Prostate gland (tissue), 2 donors: Measurements from ENCODE around the gene TMTC2. TPM values are rescaled to one million over a fixed set of nuclear protein-coding genes. Genes with fewer than 3 reads are reported as not detected.

Experiments used
- DNase-seq: peaks from one replicate; pipeline ENCODE4 v3.0.0-alpha.2; 2019; ENCODE audit warnings: low spot score
- H3K27ac ChIP-seq, 2 donors: fragments of 200-600 bp; sonication (generic); 2 replicates each; pipeline ENCODE4 v1.5.1; 2017 to 2019
- H3K27me3 ChIP-seq: fragments of 200-600 bp; sonication (generic); replicated peaks from 2 replicates; pipeline ENCODE4 v1.5.1; 2019; ENCODE audit not compliant: insufficient read depth
- H3K36me3 ChIP-seq, 2 donors: fragments of 200-600 bp; sonication (generic); 1 replicate in 1 of 2; 2 replicates in 1 of 2; pipeline versions ENCODE4 v1.5.1 to v1.8.1; 2017 to 2019
- H3K4me1 ChIP-seq: fragments of 200-600 bp; sonication (generic); replicated peaks from 2 replicates; pipeline ENCODE4 v1.5.1; 2019
- H3K4me3 ChIP-seq, 2 donors: fragments of 200-600 bp; sonication (generic); 2 replicates each; pipeline ENCODE4 v1.5.1; 2017 to 2019
- H3K9me3 ChIP-seq: fragments of 200-600 bp; sonication (generic); 2 replicates; pipeline ENCODE4 v1.5.1; 2017
- POLR2A ChIP-seq: fragments of 450-650 bp; IDR thresholded peaks from one replicate; pipeline ENCODE4 v1.6.1; 2016; ENCODE audit warnings: antibody characterized with exemption, mild to moderate bottlenecking
- POLR2AphosphoS5 ChIP-seq: sonication (generic); formaldehyde crosslinking; IDR thresholded peaks from one replicate; pipeline ENCODE4 v1.6.1; 2017; ENCODE audit warnings: antibody characterized with exemption
- WGBS: methylation state at CpG from one replicate; pipeline ENCODE4 v1.1.5; 2018; 5-methylcytosine and 5-hydroxymethylcytosine counted together
- intact Hi-C: fragments of 100-400 bp; cut with DNase I; formaldehyde crosslinking; loops from one replicate; pipeline ENCODE4 v1.14.2; 2022
- total RNA-seq, 2 donors: library from RNA; depleted of rRNA; stranded (reverse); fragments of >200 nt; gene quantifications; one replicate each; pipeline ENCODE4 v1.1.0, GENCODE V29; 2016
- TF ChIP-seq, protein P1 (sequence below), 4 experiments: fragments of 200-600 bp in 2 of 4; fragments of 450-650 bp in 2 of 4; sonication (generic) in 2 of 4; IDR thresholded peaks; 1 replicate in 3 of 4; 2 replicates in 1 of 4; pipeline ENCODE4 v1.5.1; 2016 to 2019; ENCODE audit warnings: antibody characterized with exemption in 4 of 4, mild to moderate bottlenecking in 2 of 4, moderate library complexity in 2 of 4

TMTC2 gene
- total RNA-seq, 2 donors from 2014 or later, result 19.0 to 30.7 TPM

DNA sequence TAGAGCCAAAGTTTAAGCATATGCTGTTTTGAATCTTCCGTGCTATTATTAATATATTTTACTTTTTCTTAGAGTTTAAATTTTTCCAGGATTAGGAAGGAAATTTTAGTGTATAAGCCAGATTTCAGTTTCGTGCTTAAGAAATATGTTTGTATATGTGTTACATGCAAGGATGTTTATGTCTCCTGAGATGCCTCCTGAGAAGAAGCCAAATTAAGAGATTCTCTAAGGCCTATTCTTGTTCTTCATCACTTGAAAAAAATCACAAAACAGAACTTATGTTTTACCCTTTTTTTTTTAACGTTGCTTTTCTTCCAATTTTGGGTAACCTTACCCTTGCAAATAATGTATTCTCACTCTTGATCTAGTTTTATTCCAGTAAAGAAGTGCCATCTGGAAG lies 412.7 kb downstream of the TMTC2 start:
- TF ChIP-seq, protein P1, sequence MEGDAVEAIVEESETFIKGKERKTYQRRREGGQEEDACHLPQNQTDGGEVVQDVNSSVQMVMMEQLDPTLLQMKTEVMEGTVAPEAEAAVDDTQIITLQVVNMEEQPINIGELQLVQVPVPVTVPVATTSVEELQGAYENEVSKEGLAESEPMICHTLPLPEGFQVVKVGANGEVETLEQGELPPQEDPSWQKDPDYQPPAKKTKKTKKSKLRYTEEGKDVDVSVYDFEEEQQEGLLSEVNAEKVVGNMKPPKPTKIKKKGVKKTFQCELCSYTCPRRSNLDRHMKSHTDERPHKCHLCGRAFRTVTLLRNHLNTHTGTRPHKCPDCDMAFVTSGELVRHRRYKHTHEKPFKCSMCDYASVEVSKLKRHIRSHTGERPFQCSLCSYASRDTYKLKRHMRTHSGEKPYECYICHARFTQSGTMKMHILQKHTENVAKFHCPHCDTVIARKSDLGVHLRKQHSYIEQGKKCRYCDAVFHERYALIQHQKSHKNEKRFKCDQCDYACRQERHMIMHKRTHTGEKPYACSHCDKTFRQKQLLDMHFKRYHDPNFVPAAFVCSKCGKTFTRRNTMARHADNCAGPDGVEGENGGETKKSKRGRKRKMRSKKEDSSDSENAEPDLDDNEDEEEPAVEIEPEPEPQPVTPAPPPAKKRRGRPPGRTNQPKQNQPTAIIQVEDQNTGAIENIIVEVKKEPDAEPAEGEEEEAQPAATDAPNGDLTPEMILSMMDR (IDR thresholded peaks at IDR 0.05), result no peak
- TF ChIP-seq POLR2AphosphoS5, result no peak
- no peak for TF ChIP-seq POLR2A
- Histone ChIP-seq H3K36me3 (no peaks in the 10 kb centered on the region), H3K27ac (no peak overlapping the region), H3K4me3 (no peak overlapping the region), H3K4me1 (no peaks in the 10 kb centered on the region), H3K27me3 (no peaks in the 10 kb centered on the region), H3K9me3 (no peaks in the 10 kb centered on the region)
- no peak for DNase-seq
- intact Hi-C loops, result no loop called here
- 90% methylated on average over 3 of the region's 3 CpGs for WGBS

DNA sequence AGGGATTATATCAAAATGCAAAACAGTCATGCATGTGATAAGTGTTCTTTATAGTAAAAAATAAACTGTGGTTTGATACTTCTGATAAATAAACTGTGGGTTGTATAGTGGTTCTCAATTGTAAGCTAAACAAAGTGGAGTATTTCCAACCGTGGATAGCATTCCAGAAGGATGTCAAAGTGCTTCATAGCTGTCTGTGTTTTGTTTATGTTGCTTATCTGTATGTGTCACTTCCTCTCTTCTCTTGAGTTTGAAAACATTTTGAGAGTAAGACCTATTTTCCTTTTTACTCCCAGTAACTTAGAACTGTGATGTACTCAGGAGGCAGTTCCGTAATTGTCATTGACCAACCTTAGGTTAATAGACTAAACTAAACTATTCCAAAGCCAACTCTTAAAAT lies 415.8 kb downstream of the TMTC2 start:
- WGBS, result 65% methylated on average over 2 of the region's 2 CpGs
- intact Hi-C loops, result no loop called here
- Histone ChIP-seq H3K9me3 (no peaks in the 10 kb centered on the region), H3K36me3 (no peaks in the 10 kb centered on the region), H3K4me3 (no peak overlapping the region), H3K27ac (no peak overlapping the region), H3K4me1 (no peaks in the 10 kb centered on the region), H3K27me3 (no peaks in the 10 kb centered on the region)
- no peak for DNase-seq
- TF ChIP-seq POLR2A (no peak), POLR2AphosphoS5 (no peak)
- TF ChIP-seq, protein P1 (IDR thresholded peaks at IDR 0.05), result no peak

DNA sequence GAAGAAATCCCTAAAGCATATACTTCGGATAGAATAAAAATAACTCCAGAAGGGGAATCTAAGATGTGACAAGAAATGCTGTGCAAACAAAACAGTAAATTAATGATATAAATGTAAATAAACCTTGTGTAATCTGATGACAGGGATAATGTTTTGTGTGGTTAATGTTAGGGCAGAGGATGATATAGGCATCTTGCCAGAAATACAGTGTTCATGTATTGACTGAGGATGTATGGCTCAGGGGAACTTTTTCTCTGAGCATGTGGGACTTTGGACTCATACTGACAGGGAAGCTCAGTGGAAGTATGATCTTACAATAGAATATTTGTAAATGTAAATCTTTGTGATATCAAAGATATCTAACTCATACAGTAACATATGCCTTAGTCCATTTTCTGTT lies 420.2 kb downstream of the TMTC2 start:
- no peaks in the 10 kb centered on the region for H3K36me3 ChIP-seq
- no peaks in the 10 kb centered on the region for H3K9me3 ChIP-seq
- no peaks in the 10 kb centered on the region for H3K27me3 ChIP-seq
- H3K4me3 ChIP-seq, result no peak overlapping the region
- H3K27ac ChIP-seq, result no peak overlapping the region
- intact Hi-C loops, result no loop called here
- no peaks in the 10 kb centered on the region for H3K4me1 ChIP-seq
- 74% methylated on average over 1 of the region's 1 CpG for WGBS
- no peak for DNase-seq
- TF ChIP-seq, protein P1 (IDR thresholded peaks at IDR 0.05), result no peak
- TF ChIP-seq POLR2A (no peak), POLR2AphosphoS5 (no peak)

DNA sequence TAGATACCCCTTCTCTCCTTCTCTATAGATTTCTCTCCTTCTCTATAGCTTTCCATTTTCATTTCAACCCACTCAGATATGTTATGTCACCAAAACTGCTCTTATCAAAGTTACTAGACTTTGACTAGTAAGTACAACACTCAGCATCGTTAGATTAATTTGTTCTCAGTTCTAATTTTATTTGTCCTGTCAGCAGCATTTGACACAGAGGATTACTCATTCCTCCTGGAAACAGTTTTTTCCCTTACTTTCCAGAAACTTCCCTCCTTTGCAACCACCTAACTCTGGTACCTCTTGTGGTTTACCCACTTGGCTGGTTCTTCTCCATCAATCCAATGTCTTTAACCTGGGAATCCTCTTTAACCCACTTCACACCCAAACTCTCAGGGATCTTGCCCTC lies 423.7 kb downstream of the TMTC2 start:
- intact Hi-C loops, result no loop called here
- Histone ChIP-seq H3K27ac (no peak overlapping the region), H3K9me3 (no peaks in the 10 kb centered on the region), H3K36me3 (no peaks in the 10 kb centered on the region), H3K27me3 (no peaks in the 10 kb centered on the region), H3K4me1 (no peaks in the 10 kb centered on the region), H3K4me3 (no peak overlapping the region)
- TF ChIP-seq POLR2A (no peak), POLR2AphosphoS5 (no peak)
- TF ChIP-seq, protein P1 (IDR thresholded peaks at IDR 0.05), result no peak
- WGBS, result 65% methylated on average over 1 of the region's 1 CpG
- no peak for DNase-seq

DNA sequence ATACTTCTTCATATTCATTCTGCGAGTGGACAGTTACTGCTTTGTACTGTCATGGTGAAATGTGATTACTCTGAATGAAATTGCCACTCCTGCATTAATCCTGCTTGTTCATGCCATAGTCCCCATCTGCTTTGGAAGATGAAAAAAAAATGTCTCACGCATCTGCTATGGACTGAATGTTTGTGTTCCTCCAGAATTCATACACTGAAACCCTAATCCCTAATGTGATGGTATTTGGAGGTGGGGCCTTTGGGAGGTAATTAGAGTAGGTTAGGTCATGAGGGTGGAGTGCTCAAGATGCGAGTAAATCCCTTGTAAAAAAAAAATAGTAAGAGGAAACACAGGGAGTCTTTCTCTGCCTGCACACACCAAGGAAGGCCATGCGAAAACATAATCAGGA lies 427.2 kb downstream of the TMTC2 start:
- DNase-seq, result no peak
- Histone ChIP-seq H3K4me1 (no peaks in the 10 kb centered on the region), H3K36me3 (no peaks in the 10 kb centered on the region), H3K4me3 (no peak overlapping the region), H3K27me3 (no peaks in the 10 kb centered on the region), H3K27ac (no peak overlapping the region), H3K9me3 (no peaks in the 10 kb centered on the region)
- intact Hi-C loops, result no loop called here
- WGBS, result 77% methylated on average over 4 of the region's 4 CpGs
- TF ChIP-seq POLR2A (no peak), POLR2AphosphoS5 (no peak)
- TF ChIP-seq, protein P1 (IDR thresholded peaks at IDR 0.05), result no peak
